AG04449 (cell line): ENCODE measurements around the gene SLC39A8.

Experiments
- CTCF ChIA-PET: fragments of 350-600 bp; formaldehyde crosslinking; extraction: SDS; loops from one replicate; lab custom pipeline; 2021; ENCODE audit warnings: antibody characterized with exemption; lab: Yijun Ruan, JAX
- POLR2A ChIA-PET: fragments of 400-600, 350-600 bp; formaldehyde crosslinking; extraction: SDS; loops from one replicate; lab custom pipeline; 2020; ENCODE audit warnings: antibody characterized with exemption, inconsistent platforms; lab: Yijun Ruan, JAX
- DNase-seq: peaks from one replicate; pipeline ENCODE4 v3.0.0-alpha.2; 2010; ENCODE audit warnings: low read depth, low spot score
- H3K4me3 ChIP-seq: 2 replicates; pipeline ENCODE4 v1.5.1; 2011; ENCODE audit warnings: low read depth, mild to moderate bottlenecking, control low read depth, low read length
- TF ChIP-seq, protein P1 (sequence below): IDR thresholded peaks from one replicate; pipeline ENCODE4 v1.5.1; 2011; ENCODE audit warnings: mild to moderate bottlenecking, moderate library complexity, low read length, control low read depth, inconsistent platforms; ENCODE audit not compliant: insufficient read depth; ENCODE audit errors: missing control alignments

SLC39A8 gene

DNA sequence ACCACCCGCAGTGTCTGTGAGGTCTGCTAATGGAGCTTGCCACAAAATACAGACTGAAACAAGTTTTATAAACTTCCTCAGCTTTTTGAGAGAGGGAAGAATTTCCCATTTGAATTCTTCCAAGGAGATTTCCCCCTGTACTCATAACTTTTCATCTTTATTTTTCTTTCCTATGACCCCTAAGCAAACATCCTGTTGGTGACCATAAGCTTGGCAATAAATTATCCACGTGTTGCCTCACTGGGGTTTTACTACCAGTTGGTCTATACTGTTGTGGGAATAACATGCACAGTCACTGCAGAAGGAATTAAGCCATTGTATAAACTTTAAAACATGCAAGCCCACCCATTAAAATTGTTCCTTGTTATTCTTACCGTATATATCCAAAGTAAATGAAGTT, 86.2 kb downstream of the SLC39A8 start:
- no peak overlapping the region for H3K4me3 ChIP-seq
- DNase-seq, result no peak
- TF ChIP-seq, protein P1, sequence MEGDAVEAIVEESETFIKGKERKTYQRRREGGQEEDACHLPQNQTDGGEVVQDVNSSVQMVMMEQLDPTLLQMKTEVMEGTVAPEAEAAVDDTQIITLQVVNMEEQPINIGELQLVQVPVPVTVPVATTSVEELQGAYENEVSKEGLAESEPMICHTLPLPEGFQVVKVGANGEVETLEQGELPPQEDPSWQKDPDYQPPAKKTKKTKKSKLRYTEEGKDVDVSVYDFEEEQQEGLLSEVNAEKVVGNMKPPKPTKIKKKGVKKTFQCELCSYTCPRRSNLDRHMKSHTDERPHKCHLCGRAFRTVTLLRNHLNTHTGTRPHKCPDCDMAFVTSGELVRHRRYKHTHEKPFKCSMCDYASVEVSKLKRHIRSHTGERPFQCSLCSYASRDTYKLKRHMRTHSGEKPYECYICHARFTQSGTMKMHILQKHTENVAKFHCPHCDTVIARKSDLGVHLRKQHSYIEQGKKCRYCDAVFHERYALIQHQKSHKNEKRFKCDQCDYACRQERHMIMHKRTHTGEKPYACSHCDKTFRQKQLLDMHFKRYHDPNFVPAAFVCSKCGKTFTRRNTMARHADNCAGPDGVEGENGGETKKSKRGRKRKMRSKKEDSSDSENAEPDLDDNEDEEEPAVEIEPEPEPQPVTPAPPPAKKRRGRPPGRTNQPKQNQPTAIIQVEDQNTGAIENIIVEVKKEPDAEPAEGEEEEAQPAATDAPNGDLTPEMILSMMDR, result no peak
- ChIA-PET POLR2A (no interaction called here), CTCF (interaction anchor here (0.5 kb wide), 1 partner anchor 22 kb away, joined by 3 read pairs; no protein-coding TSS in a partner anchor)

DNA sequence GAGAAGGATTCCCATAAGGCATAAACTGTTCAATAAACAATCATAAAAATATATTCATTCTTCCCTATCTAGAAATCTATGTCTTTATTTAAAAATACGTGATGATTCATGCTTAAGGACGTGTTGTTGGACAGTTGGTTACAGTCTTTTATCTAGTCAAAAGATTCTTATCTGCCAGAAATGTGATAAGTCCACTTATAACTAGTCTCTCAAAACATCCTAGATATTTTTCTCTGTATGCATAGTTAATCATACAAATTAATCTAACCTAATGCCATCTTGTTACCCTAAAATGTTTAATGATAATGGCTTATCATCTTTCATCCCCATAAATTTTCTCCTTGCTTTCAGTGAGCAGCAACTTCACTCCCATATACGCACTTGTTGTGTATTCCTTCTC, 89.0 kb downstream of the SLC39A8 start:
- no peak for DNase-seq
- ChIA-PET POLR2A (no interaction called here), CTCF (no interaction called here)
- TF ChIP-seq, protein P1, result no peak
- no peak overlapping the region for H3K4me3 ChIP-seq

DNA sequence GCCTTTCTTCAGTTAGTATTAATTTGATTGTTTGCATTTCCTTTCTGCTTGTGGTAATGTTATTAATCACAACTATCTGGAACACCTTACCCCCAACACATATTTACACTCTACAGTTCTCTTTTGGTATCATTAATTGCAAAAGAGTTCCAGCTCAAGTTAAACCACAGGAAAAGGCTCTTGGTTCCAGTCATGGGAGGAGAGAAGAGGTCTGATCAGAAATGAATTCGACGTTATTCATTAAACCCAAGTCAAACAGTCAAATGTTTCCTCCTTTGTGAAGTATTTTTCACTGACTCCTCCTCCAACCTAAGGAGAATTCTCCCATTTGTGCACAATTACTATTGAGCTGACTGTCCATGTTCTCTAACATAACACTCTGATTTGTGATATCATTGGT, 91.4 kb downstream of the SLC39A8 start:
- ChIA-PET POLR2A (no interaction called here), CTCF (no interaction called here)
- DNase-seq, result no peak
- H3K4me3 ChIP-seq, result no peak overlapping the region
- TF ChIP-seq, protein P1, result no peak

DNA sequence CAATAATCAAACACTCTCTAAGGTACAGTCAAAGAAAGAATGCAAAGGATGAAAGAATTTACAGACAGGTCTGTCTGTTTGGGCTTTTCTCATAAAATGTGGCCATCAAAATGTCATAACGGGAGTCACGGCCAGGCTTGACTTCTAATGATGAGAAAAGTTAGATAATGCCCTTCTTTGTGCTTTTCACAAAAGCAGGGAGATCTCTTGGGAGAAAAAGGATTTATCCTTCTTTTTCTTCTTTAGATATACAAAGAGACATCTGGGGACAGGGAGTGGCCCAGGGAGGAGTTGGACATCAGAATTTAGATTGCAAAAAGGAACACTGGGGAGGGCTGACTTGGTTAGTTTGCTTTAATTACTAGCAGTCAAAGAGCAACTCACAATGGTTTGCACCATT, 93.1 kb downstream of the SLC39A8 start:
- no peak for DNase-seq
- POLR2A ChIA-PET, result no interaction called here
- CTCF ChIA-PET, result interaction anchor here (1.0 kb wide), 1 partner anchor 10 kb away, joined by 3 read pairs; no protein-coding TSS in a partner anchor
- TF ChIP-seq, protein P1, result no peak
- no peak overlapping the region for H3K4me3 ChIP-seq

DNA sequence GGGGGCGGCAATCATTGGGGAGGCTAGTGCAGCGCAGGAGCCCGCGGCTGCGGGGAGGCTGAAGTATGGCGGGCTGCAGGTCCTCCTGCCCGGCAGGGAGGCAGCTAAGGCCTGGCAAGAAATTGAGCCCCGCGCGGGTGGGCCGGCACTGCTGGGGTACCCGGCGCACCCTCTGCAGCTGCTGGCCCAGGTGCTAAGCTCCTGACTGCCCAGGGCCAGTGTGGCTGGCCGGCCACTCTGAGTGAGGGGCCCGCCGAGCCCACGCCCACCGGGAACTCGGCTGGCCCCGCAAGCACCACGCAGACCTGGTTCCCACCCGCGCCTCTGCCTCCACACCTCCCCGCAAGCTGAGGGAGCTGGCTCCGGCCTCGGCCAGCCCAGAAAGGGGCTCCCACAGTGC, 94.9 kb downstream of the SLC39A8 start:
- DNase-seq, result no peak
- POLR2A ChIA-PET, result no interaction called here
- H3K4me3 ChIP-seq, result no peak overlapping the region
- CTCF ChIA-PET, result no interaction called here
- TF ChIP-seq, protein P1, result no peak

DNA sequence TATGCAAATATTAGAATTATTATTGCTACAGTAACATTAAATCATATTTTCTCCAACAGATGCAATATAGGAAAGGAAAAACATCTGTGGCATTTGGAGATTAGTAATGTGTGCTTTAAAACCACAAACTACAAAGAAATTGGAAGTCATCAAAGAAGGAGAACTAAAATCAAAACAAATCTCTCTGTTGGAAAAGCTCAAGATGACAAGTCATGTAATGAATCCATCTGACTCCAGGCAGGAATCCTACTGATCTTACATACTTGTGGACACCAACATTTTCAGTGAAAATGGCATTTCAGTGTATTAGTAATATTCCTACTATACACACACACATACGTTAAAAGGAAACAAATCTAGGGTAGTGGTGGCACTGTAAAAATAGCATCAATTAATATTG, 98.2 kb downstream of the SLC39A8 start:
- TF ChIP-seq, protein P1, result no peak
- CTCF ChIA-PET, result no interaction called here
- no peak overlapping the region for H3K4me3 ChIP-seq
- POLR2A ChIA-PET, result no interaction called here
- DNase-seq, result no peak
